Esophagus muscularis mucosa (tissue), 4 donors: Measurements from ENCODE around the gene UQCRC2.

Experiments used
- CTCF ChIP-seq, 3 experiments: fragments of 200-600 bp in 2 of 3; fragments of 450-650 bp in 1 of 3; sonication (generic) in 2 of 3; IDR thresholded peaks; one replicate each; pipeline ENCODE4 v1.5.1; 2017 to 2019; ENCODE audit warnings: antibody characterized with exemption in 3 of 3, mild to moderate bottlenecking in 2 of 3, moderate library complexity in 1 of 3
- EP300 ChIP-seq: sonication (generic); formaldehyde crosslinking; IDR thresholded peaks from one replicate; pipeline ENCODE4 v1.6.1; 2017; ENCODE audit warnings: antibody characterized with exemption
- POLR2A ChIP-seq: fragments of 450-650 bp; IDR thresholded peaks from one replicate; pipeline ENCODE4 v1.6.1; 2017; ENCODE audit warnings: antibody characterized with exemption, moderate library complexity, mild to moderate bottlenecking, low read depth
- POLR2AphosphoS5 ChIP-seq, 2 donors: sonication (generic); formaldehyde crosslinking; IDR thresholded peaks; one replicate each; pipeline ENCODE4 v1.6.1; 2017; ENCODE audit warnings: antibody characterized with exemption in 2 of 2

DNA sequence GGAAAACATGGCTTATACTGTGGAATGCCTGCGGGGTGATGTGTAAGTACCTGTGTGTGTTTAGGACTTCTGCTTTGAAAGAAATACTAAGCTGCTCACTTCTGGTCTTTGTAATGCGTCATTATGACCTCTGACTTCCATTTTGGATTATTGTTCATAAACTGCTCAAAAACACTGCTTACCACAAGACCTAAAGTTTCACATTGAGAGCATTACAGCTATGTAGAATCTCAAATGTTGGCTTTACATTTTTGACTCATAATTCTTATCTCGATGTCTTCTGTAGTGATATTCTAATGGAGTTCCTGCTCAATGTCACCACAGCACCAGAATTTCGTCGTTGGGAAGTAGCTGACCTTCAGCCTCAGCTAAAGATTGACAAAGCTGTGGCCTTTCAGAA is 9.3 kb downstream of the UQCRC2 start:
- no peak for TF ChIP-seq CTCF (IDR thresholded peaks at IDR 0.05)
- no peak for TF ChIP-seq EP300
- no peak for TF ChIP-seq POLR2AphosphoS5 (IDR thresholded peaks at IDR 0.05)
- no peak for TF ChIP-seq POLR2A
